ENCODE measurements around the gene SEPTIN3.

The SEPTIN3 gene, protein sequence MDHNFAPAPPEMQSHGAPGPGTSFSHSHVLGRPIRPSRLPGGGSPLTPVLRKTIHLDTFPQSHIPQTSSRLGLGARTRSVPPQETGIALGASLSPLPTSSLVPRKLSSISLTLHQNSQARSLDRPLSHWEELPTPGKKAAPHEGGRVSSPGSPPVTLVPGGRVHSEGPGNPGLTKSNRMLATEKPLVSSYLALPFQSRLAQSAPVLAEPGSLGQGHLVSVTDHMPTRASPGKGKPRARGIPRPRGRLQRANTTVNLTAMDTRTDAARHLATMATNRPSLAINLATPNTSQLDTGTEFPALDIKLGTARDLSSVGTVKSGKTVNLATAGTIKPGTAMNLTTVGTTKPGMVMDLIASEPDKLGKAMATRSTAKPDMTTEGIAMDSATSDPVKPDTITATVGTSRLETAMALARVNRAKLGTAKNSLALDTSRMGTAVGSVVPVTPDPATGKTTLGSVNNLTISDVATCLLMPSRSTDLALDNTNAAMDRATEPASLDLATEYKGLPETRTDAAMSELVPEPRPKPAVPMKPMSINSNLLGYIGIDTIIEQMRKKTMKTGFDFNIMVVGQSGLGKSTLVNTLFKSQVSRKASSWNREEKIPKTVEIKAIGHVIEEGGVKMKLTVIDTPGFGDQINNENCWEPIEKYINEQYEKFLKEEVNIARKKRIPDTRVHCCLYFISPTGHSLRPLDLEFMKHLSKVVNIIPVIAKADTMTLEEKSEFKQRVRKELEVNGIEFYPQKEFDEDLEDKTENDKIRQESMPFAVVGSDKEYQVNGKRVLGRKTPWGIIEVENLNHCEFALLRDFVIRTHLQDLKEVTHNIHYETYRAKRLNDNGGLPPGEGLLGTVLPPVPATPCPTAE

DNA sequence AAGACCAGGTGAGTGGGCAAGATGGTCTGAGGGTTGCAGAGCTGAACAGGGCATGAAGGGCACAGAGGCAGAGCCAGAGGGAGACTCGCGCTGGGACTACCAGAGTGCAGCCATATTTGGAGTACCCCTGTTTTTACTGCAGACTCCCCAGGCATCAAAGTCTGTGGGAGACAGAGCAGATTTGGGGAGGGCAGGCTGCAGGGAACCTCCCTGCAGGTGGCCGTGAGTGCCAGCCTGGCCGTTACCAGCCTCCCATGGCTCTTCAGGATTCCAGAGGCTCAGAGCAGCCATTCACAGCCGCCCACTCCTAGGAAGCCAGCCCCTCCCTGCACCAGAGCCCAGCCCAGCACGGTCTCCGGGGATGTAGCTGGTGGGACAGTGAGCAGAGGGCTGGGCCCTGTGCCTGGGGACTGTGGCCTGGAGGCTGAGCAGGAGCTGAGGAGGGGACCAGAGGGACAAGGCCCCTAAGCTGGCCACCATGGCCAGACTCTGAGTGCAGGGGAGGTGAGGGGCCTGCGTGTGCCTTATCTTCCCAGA, at the start of gene SEPTIN3:
SEPTIN3 (plus strand) TSS at position 334 of the 537 bp plus-strand sequence. CDS start 2,050 bp downstream, outside the sequence.
- DNase-seq (ENCODE audit: low read depth in 1 of 2, low spot score in 1 of 2) = no peak

DNA sequence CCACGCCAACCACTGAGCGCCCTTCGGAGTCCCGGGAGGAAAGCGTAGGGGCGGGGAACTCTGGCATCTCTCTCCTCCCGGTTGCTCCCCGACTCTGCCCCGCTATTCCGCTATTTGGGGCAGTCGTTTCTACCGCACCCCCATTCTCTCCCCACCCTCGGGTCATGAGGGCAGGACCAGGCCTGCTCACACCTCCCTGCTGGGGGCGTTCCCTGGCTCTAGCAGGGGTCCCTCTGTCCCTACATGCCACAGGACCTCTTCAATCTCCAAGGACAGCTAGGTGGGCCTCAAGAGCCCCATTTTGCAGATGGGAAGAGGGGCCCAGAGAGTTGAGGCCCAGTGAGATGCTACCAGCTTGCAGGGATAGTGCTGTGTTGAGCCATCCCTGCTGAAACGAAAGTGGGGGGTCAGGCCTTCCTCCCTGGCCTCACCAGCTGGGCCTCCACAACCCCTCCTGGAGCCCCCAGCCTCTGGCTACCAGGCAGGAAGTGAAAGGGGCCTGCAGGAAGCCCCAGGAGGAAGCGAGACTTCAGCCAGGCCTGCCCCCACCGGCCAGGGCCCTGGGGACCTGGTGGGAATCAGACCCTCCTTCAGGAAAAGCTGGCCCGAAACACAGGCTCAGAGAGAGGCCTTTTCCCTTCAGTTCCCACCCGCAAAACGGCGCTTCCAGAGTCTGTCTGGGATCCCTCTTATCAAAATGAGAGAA, 48.8 kb upstream of the SEPTIN3 start:
- no peak for DNase-seq (ENCODE audit: low read depth in 1 of 2, low spot score in 1 of 2)

- DNase-seq (ENCODE audit: low read depth in 1 of 2, low spot score in 1 of 2) = no peak
These were observed 46.9 kb upstream of the SEPTIN3 start for GRCh38 chr22:41922328-41922727.

GRCh38 chr22:41922940-41923594, 46.2 kb upstream of the SEPTIN3 start:
- no peak for DNase-seq (ENCODE audit: low read depth in 1 of 2, low spot score in 1 of 2)

DNA sequence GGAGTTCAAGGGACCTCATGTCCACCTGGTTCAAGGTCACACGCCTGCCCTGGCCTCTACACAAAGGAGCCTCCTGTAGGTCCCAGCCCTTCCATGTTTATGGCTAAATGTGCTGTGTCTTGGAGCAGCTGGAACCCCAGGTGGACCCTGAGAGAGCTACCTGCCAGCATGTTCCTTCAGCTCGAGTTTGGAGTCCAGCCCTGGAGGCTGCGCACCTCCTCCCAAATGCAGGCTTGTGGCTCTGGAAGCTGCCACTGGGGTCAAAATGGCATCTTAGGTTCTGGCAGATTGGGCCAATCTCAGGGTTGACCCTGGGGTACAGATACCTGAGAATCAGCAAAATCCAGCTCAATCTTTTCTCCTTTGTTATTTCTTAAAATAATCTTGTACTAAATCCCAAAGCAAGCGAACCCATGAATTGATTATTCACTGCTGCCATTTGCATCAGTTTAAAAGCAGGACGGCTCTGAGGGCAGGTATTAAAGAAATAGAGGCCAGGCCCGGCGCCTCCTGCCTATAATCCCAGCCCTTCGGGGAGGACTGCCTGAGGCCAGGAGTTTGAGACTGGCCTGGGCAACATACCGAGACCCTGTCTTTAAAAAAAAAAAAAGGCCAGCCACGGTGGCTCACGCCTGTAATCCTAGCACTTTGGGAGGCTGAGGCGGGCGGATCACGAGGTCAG, 45.5 kb upstream of the SEPTIN3 start:
- DNase-seq (ENCODE audit: low read depth in 1 of 2, low spot score in 1 of 2) = no peak

DNA sequence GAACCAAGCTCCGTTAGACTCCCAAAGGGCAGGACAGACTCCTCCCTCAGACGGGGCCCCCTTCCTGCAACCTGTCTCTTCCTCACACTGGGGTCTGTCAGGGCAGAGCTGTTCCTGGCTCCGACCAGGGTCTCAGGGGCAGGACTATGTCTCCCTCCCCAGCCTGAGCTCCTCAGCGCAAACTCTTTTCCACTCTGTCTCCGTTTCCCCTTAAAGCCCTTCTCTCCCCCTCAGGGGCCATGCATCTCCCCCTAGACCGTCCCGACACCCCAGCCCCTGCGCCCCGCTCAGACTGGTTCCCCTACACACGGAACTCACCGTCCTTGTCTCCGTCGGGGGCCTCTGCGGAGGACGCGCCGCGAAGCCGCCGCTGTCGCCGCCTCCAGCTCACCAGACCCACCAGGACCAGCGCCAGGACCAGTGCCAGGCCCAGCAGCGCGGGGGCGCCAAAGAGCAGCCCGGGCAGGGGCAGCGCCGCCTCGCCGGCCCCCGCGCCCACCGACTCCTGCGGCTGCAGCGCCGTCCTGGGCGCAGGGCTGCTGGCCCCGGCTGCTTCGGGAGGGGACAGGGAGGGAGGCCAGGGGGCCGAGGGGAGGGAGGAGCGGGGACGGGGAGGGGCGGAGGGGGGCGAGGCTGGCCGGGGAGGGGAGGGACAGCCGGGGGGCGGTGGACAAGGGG, 43.3 kb upstream of the SEPTIN3 start:
- peak; percentile 61 to 62 for DNase-seq (ENCODE audit: low read depth in 1 of 2, low spot score in 1 of 2)

GRCh38 chr22:41927813-41928212, 41.4 kb upstream of the SEPTIN3 start:
- no peak for DNase-seq (ENCODE audit: low read depth in 1 of 2, low spot score in 1 of 2)

DNA sequence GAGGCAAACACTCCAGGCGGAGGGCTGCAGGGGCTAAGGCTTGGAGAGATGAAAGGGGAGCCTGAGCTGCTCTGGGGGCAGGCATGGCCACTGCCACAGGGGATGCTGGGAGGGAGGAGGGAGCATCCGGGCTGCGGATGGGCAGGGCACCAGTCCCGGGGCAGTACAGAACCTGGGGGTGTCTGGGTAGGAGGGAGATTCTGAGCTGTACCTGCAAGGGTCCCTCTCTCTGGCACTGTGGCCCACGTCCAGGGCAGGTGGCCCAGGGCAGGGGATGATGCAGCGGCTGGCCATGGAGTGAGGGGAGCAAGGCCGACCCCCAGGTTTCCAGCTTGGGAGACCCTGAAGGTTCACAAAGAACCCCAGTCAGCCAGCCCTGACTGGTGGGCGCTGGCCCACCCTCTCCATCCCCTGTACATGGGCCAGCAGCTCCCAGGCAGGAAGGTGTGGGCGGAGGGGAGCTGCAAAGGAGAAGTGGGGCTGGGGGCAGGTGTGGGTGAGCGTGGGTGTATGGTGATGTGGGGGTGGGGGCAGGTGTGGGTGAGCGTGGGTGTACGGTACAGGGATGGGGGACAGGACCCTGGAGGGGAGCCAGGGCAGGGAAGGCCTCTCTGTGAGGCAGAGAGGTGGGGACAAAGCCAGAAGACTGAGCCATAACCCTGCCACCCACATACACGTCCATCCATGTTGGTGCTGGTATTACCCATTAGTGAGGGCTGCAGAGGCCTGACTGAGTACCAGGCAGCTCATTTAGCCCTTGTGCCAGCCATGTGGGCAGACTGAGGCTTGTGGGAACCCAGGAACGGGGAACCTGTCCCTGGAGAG, 40.4 kb upstream of the SEPTIN3 start:
- DNase-seq (ENCODE audit: low read depth in 1 of 2, low spot score in 1 of 2) = no peak

GRCh38 chr22:41929418-41929810, 39.8 kb upstream of the SEPTIN3 start:
- DNase-seq (ENCODE audit: low read depth in 1 of 2, low spot score in 1 of 2) = no peak

GRCh38 chr22:41931701-41932269, 37.5 kb upstream of the SEPTIN3 start:
- no peak for DNase-seq (ENCODE audit: low read depth in 1 of 2, low spot score in 1 of 2)

DNA sequence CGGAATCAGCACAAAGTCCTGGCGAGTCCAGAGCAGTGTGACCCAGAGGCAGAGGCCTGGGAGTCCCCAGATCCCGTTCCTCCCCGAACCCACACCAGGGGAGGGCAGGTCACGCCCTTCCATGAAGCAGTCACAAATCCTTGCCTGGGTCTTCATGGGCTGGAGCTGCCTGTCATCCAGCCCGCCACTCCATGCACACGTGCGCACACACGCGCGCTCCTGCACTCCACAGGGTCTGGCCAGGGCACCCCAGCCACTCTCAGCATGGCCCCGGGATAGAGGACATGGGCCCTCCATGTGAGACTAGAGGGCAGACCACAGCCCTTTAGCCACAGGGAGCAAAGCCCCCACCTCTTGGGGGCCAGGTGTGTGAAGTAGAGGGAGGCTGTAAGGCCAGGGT, 36.9 kb upstream of the SEPTIN3 start:
- DNase-seq (ENCODE audit: low read depth in 1 of 2, low spot score in 1 of 2) = no peak

- DNase-seq (ENCODE audit: low read depth in 1 of 2, low spot score in 1 of 2) = no peak
These were observed 35.6 kb upstream of the SEPTIN3 start for GRCh38 chr22:41933411-41934177.

GRCh38 chr22:41934284-41935014, 34.8 kb upstream of the SEPTIN3 start:
- DNase-seq (ENCODE audit: low read depth in 1 of 2, low spot score in 1 of 2) = no peak

DNA sequence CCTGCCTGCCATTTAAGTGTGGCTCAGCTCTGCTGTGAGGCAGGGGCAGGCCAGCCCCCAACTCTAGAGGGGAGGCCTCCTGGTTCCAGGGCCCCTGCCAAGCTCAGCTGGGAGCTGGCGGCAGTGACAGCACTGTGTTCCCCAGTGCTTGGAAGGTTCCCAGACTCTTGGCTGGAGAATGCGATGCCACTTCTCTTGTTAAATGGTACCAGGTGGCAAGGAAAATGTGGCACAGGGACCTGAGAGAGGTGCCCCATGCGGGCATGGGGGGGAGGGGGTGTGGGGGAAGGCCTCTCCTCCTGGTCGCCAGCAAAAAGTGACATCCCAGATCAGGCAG, 34.3 kb upstream of the SEPTIN3 start:
- no peak for DNase-seq (ENCODE audit: low read depth in 1 of 2, low spot score in 1 of 2)

- DNase-seq (ENCODE audit: low read depth in 1 of 2, low spot score in 1 of 2) = no peak
These were observed 33.7 kb upstream of the SEPTIN3 start for GRCh38 chr22:41935509-41935908.

- no peak for DNase-seq (ENCODE audit: low read depth in 1 of 2, low spot score in 1 of 2)
These were observed 32.4 kb upstream of the SEPTIN3 start for GRCh38 chr22:41936894-41937169.

Measured in activated CD4-positive, alpha-beta T cell treated with anti-CD3 and anti-CD28 coated beads, Interleukin-2, amount 50 U/mL, for 24 hours (primary cell).